DND-41 (cell line): ENCODE results near the gene LPGAT1.

Experiments used
- EZH2 ChIP-seq: IDR thresholded peaks from 3 replicates; pipeline ENCODE4 v1.6.1; 2012; ENCODE audit warnings: borderline replicate concordance, low read depth, mild to moderate bottlenecking, moderate library complexity, low read length, inconsistent platforms; ENCODE audit not compliant: severe bottlenecking
- TF ChIP-seq, protein P1 (sequence below): IDR thresholded peaks from 2 replicates; pipeline ENCODE4 v1.5.1; 2012; ENCODE audit warnings: borderline replicate concordance, low read length, moderate library complexity, mild to moderate bottlenecking; ENCODE audit not compliant: poor library complexity, severe bottlenecking; ENCODE audit errors: extremely low read depth

DNA sequence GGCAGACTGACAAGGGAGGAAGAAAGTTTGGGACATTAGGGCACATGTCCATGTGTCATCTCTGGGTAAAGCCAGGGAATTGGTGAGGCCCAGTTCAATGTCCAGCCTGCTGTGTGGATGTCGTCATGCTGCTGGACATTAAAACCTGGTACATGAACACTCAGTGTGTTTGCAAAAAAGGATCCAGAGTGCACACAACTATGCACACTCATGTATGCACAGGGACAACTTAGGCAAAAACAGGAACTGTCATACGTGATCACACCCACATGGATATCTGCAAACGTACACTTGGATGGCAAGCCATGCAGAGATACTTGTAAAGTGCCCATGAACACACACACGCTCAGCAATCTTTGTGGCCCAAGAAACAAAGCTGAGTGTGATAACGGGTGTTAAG, 107.3 kb downstream of the LPGAT1 start:
- TF ChIP-seq, protein P1, sequence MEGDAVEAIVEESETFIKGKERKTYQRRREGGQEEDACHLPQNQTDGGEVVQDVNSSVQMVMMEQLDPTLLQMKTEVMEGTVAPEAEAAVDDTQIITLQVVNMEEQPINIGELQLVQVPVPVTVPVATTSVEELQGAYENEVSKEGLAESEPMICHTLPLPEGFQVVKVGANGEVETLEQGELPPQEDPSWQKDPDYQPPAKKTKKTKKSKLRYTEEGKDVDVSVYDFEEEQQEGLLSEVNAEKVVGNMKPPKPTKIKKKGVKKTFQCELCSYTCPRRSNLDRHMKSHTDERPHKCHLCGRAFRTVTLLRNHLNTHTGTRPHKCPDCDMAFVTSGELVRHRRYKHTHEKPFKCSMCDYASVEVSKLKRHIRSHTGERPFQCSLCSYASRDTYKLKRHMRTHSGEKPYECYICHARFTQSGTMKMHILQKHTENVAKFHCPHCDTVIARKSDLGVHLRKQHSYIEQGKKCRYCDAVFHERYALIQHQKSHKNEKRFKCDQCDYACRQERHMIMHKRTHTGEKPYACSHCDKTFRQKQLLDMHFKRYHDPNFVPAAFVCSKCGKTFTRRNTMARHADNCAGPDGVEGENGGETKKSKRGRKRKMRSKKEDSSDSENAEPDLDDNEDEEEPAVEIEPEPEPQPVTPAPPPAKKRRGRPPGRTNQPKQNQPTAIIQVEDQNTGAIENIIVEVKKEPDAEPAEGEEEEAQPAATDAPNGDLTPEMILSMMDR: no peak
- TF ChIP-seq EZH2: no peak
